Endothelial cell (in vitro differentiated cells): ENCODE measurements around the gene NKD1. TPM values are rescaled to one million over a fixed set of nuclear protein-coding genes. Genes with fewer than 3 reads are reported as not detected.

ENCODE experiments used
- DNase-seq: peaks from one replicate; pipeline ENCODE4 v3.0.0; 2021; ENCODE audit warnings: low spot score
- H3K27ac Mint-ChIP-seq: one replicate; pipeline ENCODE4 v1.8.0; 2021; ENCODE audit warnings: mixed read lengths, inconsistent platforms; ENCODE audit not compliant: unreplicated experiment
- H3K27me3 Mint-ChIP-seq: one replicate; pipeline ENCODE4 v1.8.0; 2021; ENCODE audit warnings: mild to moderate bottlenecking, moderate library complexity, mixed read lengths, inconsistent platforms; ENCODE audit not compliant: unreplicated experiment
- H3K36me3 Mint-ChIP-seq: one replicate; pipeline ENCODE4 v1.8.0; 2021; ENCODE audit warnings: mild to moderate bottlenecking, low read depth, mixed read lengths, inconsistent platforms; ENCODE audit not compliant: unreplicated experiment
- H3K4me1 Mint-ChIP-seq: one replicate; pipeline ENCODE4 v1.8.0; 2021; ENCODE audit warnings: mild to moderate bottlenecking, mixed read lengths, inconsistent platforms; ENCODE audit not compliant: unreplicated experiment
- H3K4me3 Mint-ChIP-seq: one replicate; pipeline ENCODE4 v1.8.0; 2021; ENCODE audit warnings: mild to moderate bottlenecking, mixed read lengths, inconsistent platforms; ENCODE audit not compliant: unreplicated experiment
- H3K9me3 Mint-ChIP-seq: one replicate; pipeline ENCODE4 v1.8.0; 2021; ENCODE audit warnings: mixed read lengths, inconsistent platforms; ENCODE audit not compliant: unreplicated experiment
- CTCF ChIP-seq: fragments of 200-600 bp; sonication (generic); IDR thresholded peaks from one replicate; pipeline ENCODE4 v1.5.0; 2021; ENCODE audit warnings: antibody characterized with exemption; ENCODE audit not compliant: unreplicated experiment
- total RNA-seq: library from RNA; stranded (reverse); fragmentation: NEBNext Ultra II Directional; extraction: Animal tissue kit (Norgen Biotek cat#: 25700); gene quantifications from one replicate; pipeline ENCODE4 v1.2.1, GENCODE V29; 2021; ENCODE audit not compliant: unreplicated experiment

NKD1 gene
- total RNA-seq, 1 donor from 2014 or later = 2.4 TPM

DNA sequence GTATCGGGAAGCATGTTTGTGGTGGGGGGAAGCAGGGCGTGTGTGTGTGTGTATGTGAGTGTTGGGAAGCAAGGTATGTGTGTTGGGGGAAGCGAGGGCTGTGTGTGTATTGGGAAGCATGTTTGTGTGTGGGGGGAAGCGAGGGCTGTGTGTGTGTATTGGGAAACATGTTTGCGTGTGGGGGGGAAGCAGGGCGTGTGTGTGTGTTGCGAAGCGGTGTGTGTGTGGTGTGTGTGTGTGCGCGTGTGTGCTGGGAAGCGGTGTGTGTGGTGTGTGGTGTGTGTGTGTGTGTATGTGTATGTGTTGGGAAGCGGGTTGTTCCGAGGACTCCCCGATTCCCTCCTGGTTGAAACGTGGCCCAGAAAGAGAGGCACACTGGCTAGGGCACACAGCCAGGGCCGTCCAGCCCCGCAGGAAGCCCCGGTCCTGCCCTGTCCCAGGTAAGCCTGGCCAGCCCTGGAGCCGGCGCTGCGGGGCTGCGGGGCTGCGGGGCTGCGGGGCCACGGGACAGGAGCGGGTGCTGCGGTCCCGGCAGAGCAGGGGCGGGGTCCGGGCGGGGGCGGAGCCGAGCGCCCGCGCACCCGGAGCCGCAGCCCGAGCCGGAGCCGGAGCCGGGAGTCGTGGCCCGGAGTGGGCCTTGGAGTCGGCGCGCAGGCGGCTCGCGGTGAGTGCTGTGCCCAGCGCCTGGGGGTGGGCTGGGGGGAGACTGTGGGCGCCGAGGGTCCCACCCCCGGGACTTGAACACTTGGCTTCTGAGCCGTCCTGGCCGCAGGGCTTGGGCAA is 145.0 kb downstream of the NKD1 start, which contains the start of gene NOD2:
Gene NOD2, plus strand, starts transcription at position 608 of the 783 bp plus-strand sequence. CDS start 5,890 bp downstream, outside the sequence.
- no peak within 1 kb of the TSS for H3K27ac Mint-ChIP-seq
- no peak for TF ChIP-seq CTCF
- peaks cover 15% of the 10 kb centered on the region for H3K36me3 Mint-ChIP-seq
- H3K27me3 Mint-ChIP-seq = peaks cover 22% of the 10 kb centered on the region
- no peaks in the 10 kb centered on the region for H3K9me3 Mint-ChIP-seq
- DNase-seq = peak; percentile 24
- H3K4me3 Mint-ChIP-seq = peak within 1 kb of the TSS; percentile 80
- peaks cover 17% of the 10 kb centered on the region for H3K4me1 Mint-ChIP-seq

DNA sequence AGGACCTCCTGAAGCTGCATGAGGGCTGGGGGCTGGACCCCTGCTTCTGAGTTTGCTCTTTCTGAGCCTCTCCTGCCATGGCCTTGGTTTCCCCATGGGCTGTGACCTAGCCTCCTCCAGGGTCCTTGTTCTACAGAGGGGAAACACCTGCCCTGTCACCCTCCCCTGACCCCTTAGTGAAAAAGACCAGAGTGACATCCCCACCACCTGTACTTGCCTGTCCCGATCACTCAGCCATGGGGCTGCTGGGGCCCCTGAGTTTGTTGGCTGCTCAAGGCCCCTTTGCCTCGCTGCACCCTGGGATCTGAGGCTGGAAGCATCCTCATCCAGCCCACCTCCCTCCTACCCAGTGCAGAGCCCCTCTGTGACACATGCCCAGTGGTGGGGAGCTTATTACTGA is 146.0 kb downstream of the NKD1 start:
- no peaks in the 10 kb centered on the region for H3K9me3 Mint-ChIP-seq
- H3K36me3 Mint-ChIP-seq = peaks cover 15% of the 10 kb centered on the region
- H3K4me3 Mint-ChIP-seq = no peak overlapping the region
- peaks cover 22% of the 10 kb centered on the region for H3K27me3 Mint-ChIP-seq
- no peak for DNase-seq
- H3K4me1 Mint-ChIP-seq = peaks cover 17% of the 10 kb centered on the region
- no peak overlapping the region for H3K27ac Mint-ChIP-seq
- TF ChIP-seq CTCF = no peak

DNA sequence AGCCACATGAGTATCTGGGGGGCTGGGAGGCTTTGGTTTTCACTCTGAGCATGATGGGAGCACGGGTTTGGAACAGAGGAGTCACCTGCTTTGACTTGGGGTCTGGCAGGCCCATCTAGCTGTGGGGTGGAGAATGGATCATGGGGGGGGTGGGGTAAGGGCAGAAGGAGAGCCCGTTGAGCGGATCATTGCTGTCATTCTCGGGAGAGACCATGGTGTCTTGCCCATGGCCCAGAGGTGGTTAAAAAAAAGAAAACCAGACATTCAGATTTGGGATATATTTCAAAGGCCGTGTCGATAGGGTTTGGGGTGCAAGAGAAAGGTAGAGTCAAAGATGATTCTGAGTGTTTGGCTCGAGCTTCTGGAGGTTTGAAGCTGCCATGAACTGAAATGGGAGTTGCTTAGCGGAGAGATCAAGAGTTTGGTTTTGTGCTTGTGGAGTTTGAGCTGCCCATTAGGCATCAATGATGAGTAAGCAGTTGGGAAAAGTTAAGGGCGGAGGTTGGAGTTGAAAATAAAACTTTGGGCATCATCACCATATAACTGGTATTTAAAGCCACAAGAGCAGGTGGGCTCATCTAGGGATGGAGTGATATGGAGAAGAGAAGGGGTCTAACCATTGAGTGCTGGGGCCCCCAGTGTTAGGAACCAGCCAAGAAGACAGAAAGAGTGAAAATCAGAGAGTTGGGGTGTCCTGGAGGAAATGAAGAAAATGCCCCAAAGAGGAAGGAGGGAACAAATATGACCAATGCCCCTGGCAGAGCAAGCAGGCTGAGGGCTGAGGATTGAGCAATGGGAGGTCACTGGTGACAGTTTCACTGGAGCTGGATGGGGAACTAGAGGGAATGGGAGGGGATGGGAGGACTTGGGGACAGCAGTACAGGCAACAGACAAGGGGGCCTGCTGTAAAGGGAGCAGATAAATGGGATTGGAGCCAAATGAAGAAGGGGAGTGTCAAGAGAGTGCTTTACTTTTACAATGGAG is 147.1 kb downstream of the NKD1 start:
- peaks cover 17% of the 10 kb centered on the region for H3K4me1 Mint-ChIP-seq
- H3K27me3 Mint-ChIP-seq = peaks cover 22% of the 10 kb centered on the region
- peak overlapping the region; percentile 13 for H3K4me3 Mint-ChIP-seq
- H3K9me3 Mint-ChIP-seq = no peaks in the 10 kb centered on the region
- H3K36me3 Mint-ChIP-seq = peaks cover 15% of the 10 kb centered on the region
- no peak for DNase-seq
- TF ChIP-seq CTCF = no peak
- H3K27ac Mint-ChIP-seq = no peak overlapping the region

GRCh38 chr16:50696126-50696525 is 147.9 kb downstream of the NKD1 start:
- peaks cover 20% of the 10 kb centered on the region for H3K27me3 Mint-ChIP-seq
- no peak overlapping the region for H3K27ac Mint-ChIP-seq
- no peak for TF ChIP-seq CTCF
- H3K9me3 Mint-ChIP-seq = no peaks in the 10 kb centered on the region
- peaks cover 17% of the 10 kb centered on the region for H3K4me1 Mint-ChIP-seq
- H3K4me3 Mint-ChIP-seq = no peak overlapping the region
- DNase-seq = no peak
- peaks cover 15% of the 10 kb centered on the region for H3K36me3 Mint-ChIP-seq
